Measurements from ENCODE around the gene BACH2. TPM values are rescaled to one million over a fixed set of nuclear protein-coding genes. Genes with fewer than 3 reads are reported as not detected.

BACH2 gene
- total RNA-seq, 1 donor from 2014 or later: 7.8 TPM

DNA sequence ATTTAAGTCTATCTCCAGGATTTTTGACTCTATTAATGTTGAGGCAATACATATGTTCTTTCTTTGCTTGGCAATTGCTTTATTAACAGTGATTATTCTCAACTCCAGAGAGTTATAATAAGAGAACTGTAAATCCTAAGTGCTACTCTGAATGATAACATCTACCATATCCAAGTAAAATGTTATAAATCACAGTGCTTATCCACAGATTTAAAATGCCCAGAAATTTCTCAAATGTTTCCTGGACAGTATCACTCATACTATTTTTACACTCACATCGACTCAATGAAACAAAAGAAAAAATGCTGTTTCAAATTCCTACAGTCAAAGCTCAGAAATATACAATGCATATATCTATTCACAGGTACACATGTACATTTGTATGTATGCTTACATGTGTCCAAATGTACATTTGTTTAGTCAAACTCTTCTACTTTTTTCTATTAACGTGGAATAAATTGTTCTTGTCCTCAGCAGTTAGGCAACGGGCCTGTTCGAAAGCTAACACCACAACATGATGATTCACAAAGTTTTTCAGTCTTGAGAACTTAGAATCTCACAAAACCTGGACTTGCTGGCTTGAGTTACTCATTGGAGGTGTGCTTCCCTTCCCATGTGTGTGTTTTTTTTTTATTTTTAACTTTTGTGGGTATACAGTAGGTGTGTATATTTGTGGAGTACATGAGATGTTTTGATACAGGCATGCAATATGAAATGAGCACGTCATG, 209.4 kb downstream of the BACH2 start:
- Mint-ChIP-seq H3K4me1 (ENCODE audit: low read depth) (peaks cover 20% of the 10 kb centered on the region), H3K36me3 (ENCODE audit: low read depth) (no peaks in the 10 kb centered on the region), H3K4me3 (ENCODE audit: unreplicated experiment) (no peak overlapping the region), H3K9me3 (ENCODE audit: low read depth) (no peaks in the 10 kb centered on the region), H3K27ac (ENCODE audit: unreplicated experiment) (peak overlapping the region; percentile 70), H3K27me3 (ENCODE audit: low read depth) (no peaks in the 10 kb centered on the region)
- DNase-seq (ENCODE audit: low spot score): no peak
- TF ChIP-seq, protein P1, sequence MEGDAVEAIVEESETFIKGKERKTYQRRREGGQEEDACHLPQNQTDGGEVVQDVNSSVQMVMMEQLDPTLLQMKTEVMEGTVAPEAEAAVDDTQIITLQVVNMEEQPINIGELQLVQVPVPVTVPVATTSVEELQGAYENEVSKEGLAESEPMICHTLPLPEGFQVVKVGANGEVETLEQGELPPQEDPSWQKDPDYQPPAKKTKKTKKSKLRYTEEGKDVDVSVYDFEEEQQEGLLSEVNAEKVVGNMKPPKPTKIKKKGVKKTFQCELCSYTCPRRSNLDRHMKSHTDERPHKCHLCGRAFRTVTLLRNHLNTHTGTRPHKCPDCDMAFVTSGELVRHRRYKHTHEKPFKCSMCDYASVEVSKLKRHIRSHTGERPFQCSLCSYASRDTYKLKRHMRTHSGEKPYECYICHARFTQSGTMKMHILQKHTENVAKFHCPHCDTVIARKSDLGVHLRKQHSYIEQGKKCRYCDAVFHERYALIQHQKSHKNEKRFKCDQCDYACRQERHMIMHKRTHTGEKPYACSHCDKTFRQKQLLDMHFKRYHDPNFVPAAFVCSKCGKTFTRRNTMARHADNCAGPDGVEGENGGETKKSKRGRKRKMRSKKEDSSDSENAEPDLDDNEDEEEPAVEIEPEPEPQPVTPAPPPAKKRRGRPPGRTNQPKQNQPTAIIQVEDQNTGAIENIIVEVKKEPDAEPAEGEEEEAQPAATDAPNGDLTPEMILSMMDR (IDR thresholded peaks at IDR 0.05): no peak

DNA sequence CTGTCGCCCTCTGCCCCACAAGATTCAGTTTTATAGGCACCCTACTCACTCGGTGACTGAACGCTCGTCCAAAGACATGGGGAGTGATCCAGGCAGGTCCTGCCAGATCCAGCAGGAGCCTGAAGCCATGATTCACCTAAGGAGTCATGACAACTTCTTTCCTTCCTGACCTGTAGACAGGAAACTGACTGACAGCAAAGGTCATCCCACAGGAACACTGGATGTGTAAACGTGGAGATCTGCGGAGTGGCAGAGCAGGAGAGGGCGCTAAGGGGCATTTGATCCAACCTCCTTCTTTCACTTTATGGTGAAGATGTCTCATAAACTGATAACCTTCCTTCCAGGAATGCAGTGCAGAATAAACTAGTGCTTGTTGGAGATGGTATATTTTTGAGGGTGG, 210.1 kb downstream of the BACH2 start:
- peak overlapping the region; percentile 70 for H3K27ac Mint-ChIP-seq (ENCODE audit: unreplicated experiment)
- H3K9me3 Mint-ChIP-seq (ENCODE audit: low read depth): no peaks in the 10 kb centered on the region
- peaks cover 20% of the 10 kb centered on the region for H3K4me1 Mint-ChIP-seq (ENCODE audit: low read depth)
- TF ChIP-seq, protein P1 (IDR thresholded peaks at IDR 0.05): no peak
- H3K27me3 Mint-ChIP-seq (ENCODE audit: low read depth): no peaks in the 10 kb centered on the region
- H3K4me3 Mint-ChIP-seq (ENCODE audit: unreplicated experiment): no peak overlapping the region
- H3K36me3 Mint-ChIP-seq (ENCODE audit: low read depth): no peaks in the 10 kb centered on the region
- DNase-seq (ENCODE audit: low spot score): no peak

DNA sequence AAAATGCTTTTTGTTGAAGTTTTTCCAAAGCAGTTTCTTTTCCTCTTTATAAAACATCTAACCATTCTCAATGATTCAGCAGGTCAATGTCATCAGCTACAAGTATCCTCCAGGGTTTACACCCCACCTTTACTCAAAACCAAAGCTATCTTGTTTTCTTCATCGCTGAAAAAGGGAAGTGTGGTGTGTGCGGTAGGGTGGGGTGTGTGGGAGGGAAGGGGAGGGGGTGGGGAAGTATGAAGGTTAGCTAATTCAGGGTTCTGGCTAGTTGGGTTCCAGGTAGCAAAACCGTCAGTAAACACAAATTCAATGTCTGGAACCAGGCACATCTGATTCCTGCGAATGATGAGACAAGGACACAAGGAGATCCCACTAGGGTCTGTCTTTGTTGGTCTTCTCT, 212.8 kb downstream of the BACH2 start:
- Mint-ChIP-seq H3K27me3 (ENCODE audit: low read depth) (no peaks in the 10 kb centered on the region), H3K9me3 (ENCODE audit: low read depth) (no peaks in the 10 kb centered on the region), H3K4me3 (ENCODE audit: unreplicated experiment) (no peak overlapping the region), H3K4me1 (ENCODE audit: low read depth) (peaks cover 27% of the 10 kb centered on the region), H3K27ac (ENCODE audit: unreplicated experiment) (no peak overlapping the region), H3K36me3 (ENCODE audit: low read depth) (no peaks in the 10 kb centered on the region)
- no peak for DNase-seq (ENCODE audit: low spot score)
- TF ChIP-seq, protein P1 (IDR thresholded peaks at IDR 0.05): no peak

DNA sequence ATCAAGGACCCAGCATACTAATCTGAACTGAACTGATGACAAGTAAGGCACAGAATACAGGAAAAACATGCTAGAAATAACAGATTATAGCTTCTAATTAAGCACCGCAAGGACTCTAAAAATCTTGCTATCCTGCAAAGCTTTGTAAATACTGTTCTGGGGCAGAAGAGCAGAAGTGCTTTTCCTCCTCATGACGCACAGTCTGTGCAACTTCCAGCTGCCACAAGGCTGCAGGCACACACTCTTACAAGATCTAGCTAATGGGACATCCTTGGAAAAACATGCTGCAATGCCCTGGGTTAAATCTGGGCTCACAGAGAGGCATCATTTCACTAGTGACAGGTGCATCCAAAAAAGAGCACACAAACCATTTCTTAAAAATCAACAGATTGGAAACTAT, 213.8 kb downstream of the BACH2 start:
- TF ChIP-seq, protein P1 (IDR thresholded peaks at IDR 0.05): peak; percentile 12
- Mint-ChIP-seq H3K4me3 (ENCODE audit: unreplicated experiment) (no peak overlapping the region), H3K27me3 (ENCODE audit: low read depth) (no peaks in the 10 kb centered on the region)

DNA sequence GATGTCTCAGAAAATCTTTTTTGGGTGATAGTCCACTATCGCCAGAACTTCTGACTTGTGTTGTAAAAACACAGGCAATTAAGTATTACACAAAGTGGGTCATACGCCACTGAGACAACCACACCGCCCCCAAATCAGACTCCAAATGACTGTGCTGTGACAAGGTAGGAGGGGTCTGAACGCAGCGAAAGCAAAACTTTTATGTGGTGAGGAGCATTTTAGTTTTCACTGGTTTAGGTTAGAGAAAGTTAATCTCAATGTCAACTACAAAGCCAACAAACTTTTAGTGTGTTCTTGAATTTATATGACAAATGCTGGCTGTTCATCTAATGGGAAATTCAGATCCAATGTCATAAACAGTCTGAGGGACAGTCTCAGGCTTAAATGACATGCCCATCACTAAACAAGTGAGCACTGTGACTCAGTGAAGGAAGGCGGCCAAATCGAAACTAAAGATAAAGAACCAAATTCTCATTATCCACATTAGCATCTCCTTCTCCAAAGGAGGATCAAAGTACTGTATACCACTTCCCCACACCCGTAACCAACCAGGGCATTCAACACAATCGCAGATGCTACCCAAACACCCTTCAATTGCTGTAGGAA, 215.7 kb downstream of the BACH2 start:
- TF ChIP-seq, protein P1 (IDR thresholded peaks at IDR 0.05): no peak
- Mint-ChIP-seq H3K4me3 (ENCODE audit: unreplicated experiment) (no peak overlapping the region), H3K27me3 (ENCODE audit: low read depth) (peaks cover 3% of the 10 kb centered on the region), H3K27ac (ENCODE audit: unreplicated experiment) (no peak overlapping the region), H3K4me1 (ENCODE audit: low read depth) (peaks cover 7% of the 10 kb centered on the region), H3K9me3 (ENCODE audit: low read depth) (no peaks in the 10 kb centered on the region), H3K36me3 (ENCODE audit: low read depth) (peaks cover 2% of the 10 kb centered on the region)
- no peak for DNase-seq (ENCODE audit: low spot score)

More for the DNA sequence above, 213.8 kb downstream of the BACH2 start:
- no peak for DNase-seq (ENCODE audit: low spot score)
- Mint-ChIP-seq H3K4me1 (ENCODE audit: low read depth) (peaks cover 22% of the 10 kb centered on the region), H3K9me3 (ENCODE audit: low read depth) (no peaks in the 10 kb centered on the region), H3K36me3 (ENCODE audit: low read depth) (no peaks in the 10 kb centered on the region), H3K27ac (ENCODE audit: unreplicated experiment) (no peak overlapping the region)

All from chondrocyte (in vitro differentiated cells).